GM18508 (cell line): ENCODE results near the gene HLA-DQB1.
"Not testable (repeated sequence)": the region's sequence is repeated elsewhere in the genome, so short reads cannot be mapped to it uniquely, and the experiment has no call there.

Experiments used
- ATAC-seq: cut with Tn5 transposase; IDR thresholded peaks from one replicate; pipeline ENCODE4 v1.9.1; 2021; ENCODE audit warnings: moderate number of reproducible peaks; ENCODE audit not compliant: insufficient read depth, unreplicated experiment

The HLA-DQB1 gene

GRCh38 chr6:32635526-32636123 lies 30.8 kb downstream of the HLA-DQB1 start:
- ATAC-seq = no peak

- ATAC-seq = not testable (repeated sequence)
Observed at GRCh38 chr6:32629793-32630192, 36.7 kb downstream of the HLA-DQB1 start.

GRCh38 chr6:32627831-32628230 lies 38.6 kb downstream of the HLA-DQB1 start:
- ATAC-seq = no peak

DNA sequence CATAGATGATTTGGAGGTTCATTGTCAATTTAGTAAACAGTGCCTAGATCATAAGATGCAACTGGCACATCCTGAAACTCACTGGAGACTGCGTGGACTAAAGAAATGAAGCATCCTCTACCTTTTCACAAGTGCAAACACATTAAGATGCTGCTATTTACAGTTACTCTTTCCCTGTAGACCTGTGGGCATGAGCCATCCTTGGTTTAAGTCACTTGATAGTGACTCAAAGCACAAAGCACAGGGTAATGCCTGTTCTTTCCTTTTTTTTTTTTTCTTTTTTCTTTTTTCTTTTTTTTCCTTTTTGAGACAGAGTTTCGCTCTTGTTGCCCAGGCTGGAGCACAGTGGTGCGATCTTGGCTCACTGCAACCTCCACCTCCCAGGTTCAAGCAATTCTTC lies 39.2 kb downstream of the HLA-DQB1 start:
- ATAC-seq = no peak

DNA sequence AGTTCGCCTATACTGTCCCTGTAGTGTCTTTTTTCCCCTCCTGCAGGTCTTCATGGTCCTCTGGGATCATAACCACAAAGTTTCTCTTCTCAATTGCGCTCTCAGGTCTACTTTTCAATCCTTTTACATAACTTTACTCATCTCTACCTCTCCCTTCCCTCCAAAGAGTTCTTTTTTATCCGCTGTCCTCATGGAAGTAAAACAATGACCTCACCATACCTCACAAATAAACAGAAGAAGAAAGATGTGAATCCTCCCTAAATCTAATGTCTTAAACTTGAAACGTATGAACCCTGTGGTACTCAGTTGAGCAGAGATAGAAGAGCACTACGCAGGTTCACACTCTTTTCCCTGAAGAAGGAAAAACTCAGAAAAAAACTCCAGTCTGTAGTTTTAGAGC lies 41.3 kb downstream of the HLA-DQB1 start:
- no peak for ATAC-seq

DNA sequence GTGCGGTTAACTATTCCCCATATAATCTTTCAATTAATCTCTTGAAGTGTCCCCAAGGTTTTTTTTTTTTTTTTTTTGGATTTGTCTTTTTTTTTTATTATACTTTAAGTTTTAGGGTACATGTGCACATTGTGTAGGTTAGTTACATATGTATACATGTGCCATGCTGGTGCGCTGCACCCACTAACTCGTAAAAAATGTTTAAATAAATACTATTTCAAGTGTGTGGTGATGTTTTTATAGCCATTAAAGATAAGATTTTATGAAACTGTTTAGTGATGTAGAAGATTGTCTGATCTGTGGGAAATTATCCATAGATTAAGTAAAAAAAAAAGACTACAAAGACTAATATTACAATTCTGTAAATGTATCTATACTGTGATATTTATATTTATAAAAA lies 41.9 kb downstream of the HLA-DQB1 start:
- ATAC-seq = no peak

DNA sequence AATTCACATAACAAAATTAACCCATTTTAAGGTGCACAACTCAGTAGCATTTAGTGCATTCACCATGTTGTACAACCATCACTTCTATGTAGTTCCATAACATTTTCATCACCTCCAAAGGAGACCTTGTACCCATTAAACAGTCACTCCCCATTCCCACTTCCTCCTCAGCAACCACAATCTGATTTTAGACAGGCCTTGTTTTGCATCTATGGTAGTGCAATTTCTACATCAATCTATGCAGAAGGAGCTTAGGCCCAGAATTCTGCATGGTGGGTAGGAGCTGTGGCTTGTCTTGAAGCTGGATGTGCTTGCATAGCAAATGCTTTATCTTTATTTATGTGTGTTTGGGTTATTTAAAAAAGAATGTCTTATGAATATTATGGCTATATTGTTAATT lies 42.8 kb downstream of the HLA-DQB1 start:
- ATAC-seq = no peak

DNA sequence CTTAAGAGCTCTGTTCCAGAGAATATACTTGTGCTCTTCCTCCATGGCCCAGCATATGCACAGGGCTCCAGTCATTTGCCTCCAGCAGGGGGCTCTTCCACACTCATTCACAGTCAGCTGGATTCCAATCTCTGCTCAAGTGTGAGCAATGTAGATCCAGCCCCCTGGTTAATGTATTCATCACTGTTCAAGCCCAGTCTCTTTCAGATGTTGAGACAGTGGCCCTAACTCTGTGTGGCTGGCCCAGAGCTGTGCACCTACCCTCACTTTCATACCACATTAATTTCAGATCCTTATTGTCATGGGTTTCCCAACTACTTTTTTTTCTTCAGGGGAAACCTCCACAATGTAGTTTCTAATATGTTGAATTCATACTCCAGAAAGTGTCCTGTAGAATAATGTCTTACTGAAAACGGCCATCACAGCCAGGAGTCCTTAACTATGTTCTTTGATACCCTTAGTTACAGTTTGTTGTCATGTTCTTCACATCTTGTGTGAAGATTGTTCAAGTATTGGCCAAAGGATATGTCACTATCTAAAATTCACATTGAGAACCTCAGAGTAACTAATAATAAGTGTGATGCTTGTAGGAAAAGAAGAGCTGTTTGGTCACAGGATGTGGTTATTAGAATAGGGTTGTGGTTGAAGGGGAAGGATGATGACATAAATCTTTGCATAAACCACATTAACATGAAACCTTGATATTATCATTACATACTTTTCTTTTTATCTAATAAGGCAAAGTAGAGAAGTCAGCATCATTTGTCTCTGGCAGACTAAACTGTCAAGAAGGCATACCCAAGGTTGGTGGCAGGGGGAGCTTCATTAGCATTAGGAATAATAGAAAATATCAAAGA lies 43.7 kb downstream of the HLA-DQB1 start:
- ATAC-seq = peak; percentile 51

- no peak for ATAC-seq
Observed at GRCh38 chr6:32621372-32621771, 45.1 kb downstream of the HLA-DQB1 start.

DNA sequence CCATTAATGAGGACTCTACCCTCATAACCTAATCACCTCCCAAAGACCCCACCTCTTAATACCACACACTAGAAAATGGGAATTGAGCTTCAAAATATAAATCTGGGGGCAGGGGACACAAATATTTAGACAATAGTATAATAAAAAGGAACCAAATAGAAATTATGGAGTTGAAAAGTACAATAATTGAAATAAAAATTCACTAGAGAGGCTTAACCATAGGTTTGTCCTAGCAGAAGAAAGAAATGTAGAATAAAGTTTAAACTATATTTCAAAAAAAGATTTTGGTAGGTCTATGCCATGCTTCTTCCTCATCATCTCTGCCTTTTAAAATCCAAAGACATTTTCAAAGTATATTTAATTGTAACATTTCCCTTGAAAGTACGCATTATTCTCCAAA lies 48.7 kb downstream of the HLA-DQB1 start:
- ATAC-seq = no peak

DNA sequence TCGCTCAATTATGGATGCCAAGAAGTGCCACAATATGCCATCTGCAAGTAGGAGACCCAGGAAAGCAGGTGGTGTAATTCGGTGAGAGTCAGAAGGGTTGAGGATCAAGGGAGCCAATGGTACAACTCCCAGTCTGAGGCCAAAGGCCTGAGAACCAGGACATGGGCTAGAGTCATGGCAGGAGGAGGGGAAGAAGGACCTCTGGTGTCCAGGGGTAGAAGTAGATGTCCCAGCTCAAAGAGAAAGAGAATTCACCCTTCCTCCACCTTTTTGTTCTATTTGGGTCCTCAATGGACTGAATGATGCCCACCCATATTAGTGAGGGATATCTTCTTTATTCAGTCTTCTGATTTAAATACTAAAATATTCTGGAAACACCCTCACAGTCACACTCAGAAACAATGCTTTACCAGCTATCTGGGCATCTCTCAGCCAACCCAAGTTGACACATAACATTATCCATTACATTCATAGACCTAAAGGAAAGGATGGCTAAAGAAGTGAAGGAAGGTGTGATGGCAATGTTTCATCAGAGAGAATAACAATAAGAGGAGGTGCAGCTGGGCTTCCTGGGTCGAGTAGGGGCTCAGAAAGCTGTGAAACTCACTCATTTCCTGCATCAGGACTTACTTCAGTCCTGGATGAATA lies 50.4 kb downstream of the HLA-DQB1 start:
- no peak for ATAC-seq

DNA sequence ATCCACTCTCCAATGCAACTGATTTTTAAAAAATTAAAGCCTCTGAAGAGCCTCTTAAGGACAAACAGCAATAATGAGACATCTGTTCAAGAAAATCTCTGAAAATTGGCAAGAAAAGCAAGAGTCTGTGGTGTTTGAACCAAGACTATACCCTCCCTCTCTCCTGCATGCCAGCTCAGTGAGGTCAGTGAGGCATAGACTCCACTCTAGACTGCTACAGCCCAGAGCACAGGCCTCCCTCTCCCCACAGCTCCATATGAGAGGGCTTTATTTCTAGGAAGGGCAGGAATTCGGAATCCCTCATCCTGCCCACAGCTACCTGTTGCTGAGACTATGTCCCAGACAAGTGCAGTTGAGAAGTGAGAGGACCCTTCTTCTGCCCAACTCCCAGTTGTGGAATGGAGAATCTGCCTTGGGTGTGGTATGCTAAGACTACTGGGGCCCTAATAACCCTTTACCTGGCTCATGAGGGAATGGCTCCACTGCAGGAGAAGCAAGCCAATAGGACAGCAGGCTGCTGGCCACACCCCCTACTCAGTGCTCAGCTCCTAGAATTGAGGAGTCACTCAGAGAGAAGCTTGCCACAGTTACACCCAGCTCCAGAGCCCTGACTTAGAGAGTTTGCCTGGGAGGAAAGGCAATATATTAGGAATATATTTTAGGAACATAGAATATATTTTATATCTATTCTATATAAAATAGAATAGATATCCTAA lies 51.9 kb downstream of the HLA-DQB1 start:
- ATAC-seq = no peak

DNA sequence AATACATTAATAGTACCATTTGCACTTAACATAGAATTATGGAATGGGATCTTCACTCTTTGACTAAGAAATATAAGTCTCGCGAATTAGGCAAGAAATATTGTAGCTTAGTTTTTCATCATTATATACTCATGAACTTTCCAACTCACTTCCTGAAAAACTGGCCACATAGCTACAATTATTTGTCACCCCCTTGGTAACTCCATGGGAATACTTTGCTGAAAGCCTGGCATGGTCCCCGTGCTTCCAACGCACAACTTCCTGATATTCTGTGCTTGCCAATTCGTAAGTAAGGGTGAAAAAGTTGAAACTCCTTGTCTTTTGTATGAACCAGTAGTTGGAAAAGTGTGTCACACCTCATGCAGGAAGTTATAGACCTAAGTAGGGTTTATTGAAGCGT lies 53.0 kb downstream of the HLA-DQB1 start:
- ATAC-seq = no peak

- no peak for ATAC-seq
Observed at GRCh38 chr6:32610682-32611296, 55.7 kb downstream of the HLA-DQB1 start.

DNA sequence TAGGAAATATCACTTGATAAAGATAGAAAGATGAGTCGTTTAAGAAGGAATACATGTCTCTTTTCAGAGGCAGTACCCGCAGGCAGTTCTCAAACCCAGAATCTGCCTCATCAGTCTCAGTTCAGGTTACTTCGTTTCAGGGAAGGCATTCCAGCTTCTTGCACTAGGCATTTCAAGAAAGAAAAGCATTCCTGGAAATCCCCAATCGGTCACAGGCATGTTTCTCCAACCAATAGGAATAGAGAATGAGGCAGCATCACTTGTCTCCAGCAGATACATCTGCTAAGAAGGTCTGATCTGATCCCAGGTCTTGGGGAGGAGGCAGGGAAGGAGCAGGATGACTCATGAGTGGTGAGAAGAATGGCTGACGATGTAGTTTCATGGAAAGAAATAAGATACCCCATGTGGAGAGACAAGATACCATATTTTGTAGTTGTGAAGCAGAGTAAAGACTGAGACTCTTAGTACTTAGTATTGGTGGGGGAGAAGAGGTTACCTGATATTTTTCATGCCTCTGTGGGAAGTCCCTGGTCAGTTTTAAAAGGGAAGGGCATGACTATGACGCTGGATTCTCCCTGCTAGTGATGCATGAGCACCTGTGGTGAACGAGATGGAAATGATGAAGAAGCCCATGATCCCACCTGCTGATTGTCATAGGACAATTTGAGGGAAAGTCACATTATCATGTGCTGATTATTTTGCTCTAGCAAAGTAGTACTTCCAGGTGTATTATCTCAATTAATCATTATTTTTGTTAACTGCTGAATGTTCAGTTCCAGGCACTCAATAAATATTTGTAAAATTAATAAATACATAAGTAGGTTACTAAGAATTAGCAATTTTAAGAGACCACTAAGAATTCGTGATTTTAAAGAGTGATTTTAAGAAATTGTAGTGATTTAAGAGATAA lies 56.5 kb downstream of the HLA-DQB1 start:
- peak; percentile 72 for ATAC-seq
